ENCODE data around the gene ALK. TPM values are rescaled to one million over a fixed set of nuclear protein-coding genes. Genes with fewer than 3 reads are reported as not detected.
A peak's percentile ranks its signal among the peaks of the same experiment; 100 is the strongest.

The ALK gene
- total and polyA plus RNA-seq, 10 of the 15 experiments (the other 5 are each of a cell fraction or from before 2014, with no cell fraction given): 0.11 TPM; not detected in 9

DNA sequence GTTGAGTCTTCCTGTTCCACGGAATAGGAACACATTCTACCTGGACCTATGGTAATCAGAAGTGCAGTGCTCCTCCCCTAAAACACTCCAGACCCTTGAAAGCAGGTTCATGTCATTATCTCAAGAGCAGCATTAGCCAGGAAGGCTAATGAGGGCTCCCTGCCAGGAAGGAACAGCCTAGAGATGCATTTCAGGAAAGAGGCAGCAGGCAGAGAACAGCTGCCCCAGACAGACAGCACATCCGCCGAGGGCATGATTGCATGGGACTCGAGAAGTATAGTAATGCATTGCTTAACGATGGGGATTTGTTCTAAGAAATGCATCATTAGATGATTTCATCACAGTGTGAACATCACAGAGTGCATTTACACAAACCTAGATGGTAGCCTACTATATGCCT, 171.5 kb downstream of the ALK start (continued):
- TF ChIP-seq, protein P1, sequence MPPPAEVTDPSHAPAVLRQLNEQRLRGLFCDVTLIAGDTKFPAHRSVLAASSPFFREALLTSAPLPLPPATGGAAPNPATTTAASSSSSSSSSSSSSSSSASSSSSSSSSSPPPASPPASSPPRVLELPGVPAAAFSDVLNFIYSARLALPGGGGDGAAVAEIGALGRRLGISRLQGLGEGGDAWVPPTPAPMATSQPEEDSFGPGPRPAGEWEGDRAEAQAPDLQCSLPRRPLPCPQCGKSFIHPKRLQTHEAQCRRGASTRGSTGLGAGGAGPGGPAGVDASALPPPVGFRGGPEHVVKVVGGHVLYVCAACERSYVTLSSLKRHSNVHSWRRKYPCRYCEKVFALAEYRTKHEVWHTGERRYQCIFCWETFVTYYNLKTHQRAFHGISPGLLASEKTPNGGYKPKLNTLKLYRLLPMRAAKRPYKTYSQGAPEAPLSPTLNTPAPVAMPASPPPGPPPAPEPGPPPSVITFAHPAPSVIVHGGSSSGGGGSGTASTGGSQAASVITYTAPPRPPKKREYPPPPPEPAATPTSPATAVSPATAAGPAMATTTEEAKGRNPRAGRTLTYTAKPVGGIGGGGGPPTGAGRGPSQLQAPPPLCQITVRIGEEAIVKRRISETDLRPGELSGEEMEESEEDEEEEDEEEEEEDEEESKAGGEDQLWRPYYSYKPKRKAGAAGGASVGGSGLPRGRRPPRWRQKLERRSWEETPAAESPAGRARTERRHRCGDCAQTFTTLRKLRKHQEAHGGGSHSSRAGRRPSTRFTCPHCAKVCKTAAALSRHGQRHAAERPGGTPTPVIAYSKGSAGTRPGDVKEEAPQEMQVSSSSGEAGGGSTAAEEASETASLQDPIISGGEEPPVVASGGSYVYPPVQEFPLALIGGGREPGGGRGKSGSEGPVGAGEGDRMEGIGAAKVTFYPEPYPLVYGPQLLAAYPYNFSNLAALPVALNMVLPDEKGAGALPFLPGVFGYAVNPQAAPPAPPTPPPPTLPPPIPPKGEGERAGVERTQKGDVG (CRISPR knock-in tag; IDR thresholded peaks at IDR 0.05): no peak
- TF ChIP-seq PML (IDR thresholded peaks at IDR 0.05; ENCODE audit: low read length): no peak

DNA sequence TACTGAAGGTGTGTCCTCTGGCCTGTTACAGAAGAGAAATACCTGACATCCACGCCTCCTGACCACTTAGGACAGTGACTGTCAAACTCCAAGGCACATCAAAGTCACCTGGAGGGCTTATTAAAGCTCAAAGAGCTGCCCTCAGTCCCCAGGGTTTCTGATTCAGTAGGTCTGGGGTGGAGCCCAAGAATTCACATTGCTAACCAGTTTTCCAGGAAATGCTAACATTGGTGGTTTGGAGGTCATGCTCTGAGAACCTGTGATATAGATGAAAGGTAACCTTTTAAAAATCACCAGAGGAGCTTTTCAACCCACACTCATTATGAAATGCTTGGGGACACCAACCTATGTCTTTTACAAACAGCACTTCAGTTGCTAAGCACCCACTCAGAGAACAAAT, 172.3 kb downstream of the ALK start:
- CTCF ChIA-PET: interaction anchor here (0.7 kb wide), 1 partner anchor 1155 kb away, joined by 4 read pairs; no protein-coding TSS in a partner anchor
- ATAC-seq (peak; percentile 8; the same call in 2 of the 3 replicates), FAIRE-seq (no peak), DNase-seq (ENCODE audit: low read depth, low spot score) (no peak)
- SMC1A ChIA-PET (ENCODE audit: uncharacterized antibody, unreplicated experiment): interaction anchor here (1.0 kb wide), 2 partner anchors 10 to 25 kb away, joined by 3 read pairs; no protein-coding TSS in a partner anchor
- intact Hi-C loops (cut with micrococcal nuclease; ENCODE audit: unreplicated experiment) (no loop called here), in situ Hi-C loops (cut with MboI) (no loop called here)
- peak in 1 of 2 experiments; percentile 22; a peak in 1 of 4 replicates for TF ChIP-seq IKZF2 (IDR thresholded peaks at IDR 0.05)
- TF ChIP-seq, protein P1 (CRISPR knock-in tag; IDR thresholded peaks at IDR 0.05): no peak
- H3K27ac ChIP-seq (ENCODE audit: control insufficient read depth, insufficient read depth): no peak overlapping the region
- POLR2A ChIA-PET: no interaction called here
- no peaks in the 10 kb centered on the region for H3K36me3 ChIP-seq (ENCODE audit: control insufficient read depth in 2 of 2, insufficient read depth in 2 of 2, low read length in 1 of 2)
- WGBS (ENCODE audit: insufficient coverage, insufficient replicate concordance, low lambda C conversion rate, missing lambda C conversion rate): 7% methylated on average over 1 of the region's 1 CpG
- H3K4me3 ChIP-seq: no peak overlapping the region
- H3K27me3 ChIP-seq (replicated peaks in 1 of 2; ENCODE audit: control insufficient read depth in 2 of 2, insufficient read depth in 2 of 2, low read length in 1 of 2): 0 out of 4 replicates have a peak, but pooled peaks cover 0 to 2% of the 10 kb centered on the region in 2 experiments
- no peak overlapping the region for H3K9ac ChIP-seq (ENCODE audit: control insufficient read depth, insufficient read depth, low read length)
- RAD21 ChIA-PET (ENCODE audit: unreplicated experiment): interaction anchor here (0.9 kb wide), 1 partner anchor 24 kb away, joined by 3 read pairs; no protein-coding TSS in a partner anchor
- no peaks in the 10 kb centered on the region for H3K9me3 ChIP-seq (replicated peaks; ENCODE audit: control insufficient read depth, insufficient read depth, low read length)
- H3K79me2 ChIP-seq (ENCODE audit: control insufficient read depth, insufficient read depth, low read length): no peaks in the 10 kb centered on the region
- peaks cover 7% of the 10 kb centered on the region; the same call in 1 of the 2 replicates for H3K4me1 ChIP-seq (ENCODE audit: control insufficient read depth, insufficient read depth, low read length)
- H3K4me2 ChIP-seq (ENCODE audit: control insufficient read depth, insufficient read depth): no peak overlapping the region
- H2AFZ ChIP-seq (ENCODE audit: control insufficient read depth, low read depth, low read length): no peak overlapping the region
- BruUV-seq (replicated peaks): no TSS peak
- no peaks in the 10 kb centered on the region for H4K20me1 ChIP-seq (ENCODE audit: control insufficient read depth, insufficient read depth)

Measured in GM12878 (cell line).